Fibroblast of upper back skin (primary cell): ENCODE results near the gene ZFAND6.
A peak's percentile ranks its signal among the peaks of the same experiment; 100 is the strongest.

Experiments used
- DNase-seq: peaks from one replicate; pipeline ENCODE4 v3.0.0-alpha.2; 2013

Gene ZFAND6

DNA sequence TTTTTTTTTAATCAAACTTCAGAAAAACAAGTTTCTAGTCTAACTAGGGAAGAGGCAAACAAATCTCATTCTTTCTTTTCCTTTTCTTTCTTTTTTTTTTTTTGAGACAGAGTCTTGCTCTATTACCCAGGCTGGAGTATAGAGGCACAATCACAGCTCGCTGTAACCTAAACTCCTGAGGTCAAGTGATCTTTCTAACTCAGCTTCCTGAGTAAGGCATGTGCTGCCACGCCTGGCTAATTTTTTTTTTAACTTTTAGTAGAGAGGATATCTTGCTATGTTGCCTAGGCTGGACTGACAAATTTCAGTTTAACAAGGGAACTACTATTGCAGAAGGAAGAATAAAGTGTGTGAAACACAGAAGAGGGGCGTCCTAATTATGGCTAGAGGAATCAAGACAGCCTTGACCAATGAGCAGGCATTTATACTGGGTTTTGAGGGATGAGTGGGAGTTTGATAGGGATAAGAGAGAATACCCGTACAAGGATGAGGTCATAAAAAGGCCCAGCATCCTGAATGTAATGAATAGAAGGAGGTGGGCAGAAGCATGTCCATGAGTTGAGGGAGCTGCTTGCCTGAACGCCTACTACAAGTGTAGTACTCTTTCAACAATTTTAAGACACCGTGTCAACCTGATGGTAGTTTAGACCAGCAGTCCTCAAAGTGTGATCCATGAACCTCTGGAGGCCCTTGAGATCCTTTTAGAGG lies 6.7 kb upstream of the ZFAND6 start:
- DNase-seq: no peak

DNA sequence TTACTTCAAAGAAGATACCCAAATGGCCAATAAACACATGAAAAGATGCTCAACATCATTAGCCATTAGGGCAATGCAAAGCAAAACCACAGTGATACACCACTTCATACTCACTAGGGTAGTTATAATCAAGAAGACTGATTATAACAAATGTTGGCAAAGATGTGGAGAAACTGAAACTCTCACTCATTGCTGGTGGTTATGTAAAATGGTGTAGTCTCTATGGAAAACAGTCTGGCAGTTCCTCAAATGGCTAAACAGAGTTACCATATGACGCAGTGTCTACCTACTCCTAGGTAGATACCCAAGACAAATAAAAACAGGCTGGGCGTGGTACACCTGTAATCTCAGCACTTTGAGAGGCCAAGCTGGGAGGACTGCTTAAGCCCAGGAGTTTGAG lies 3.5 kb upstream of the ZFAND6 start:
- DNase-seq: no peak

GRCh38 chr15:80058044-80058443 lies 1.4 kb upstream of the ZFAND6 start:
- no peak for DNase-seq

- no peak for DNase-seq
Observed at GRCh38 chr15:80059786-80060355, 395 bp downstream of the ZFAND6 start.

- peak; percentile 28 for DNase-seq
Observed at GRCh38 chr15:80060356-80061006, 1.0 kb downstream of the ZFAND6 start.

GRCh38 chr15:80061582-80061981 lies 2.1 kb downstream of the ZFAND6 start:
- DNase-seq: no peak

DNA sequence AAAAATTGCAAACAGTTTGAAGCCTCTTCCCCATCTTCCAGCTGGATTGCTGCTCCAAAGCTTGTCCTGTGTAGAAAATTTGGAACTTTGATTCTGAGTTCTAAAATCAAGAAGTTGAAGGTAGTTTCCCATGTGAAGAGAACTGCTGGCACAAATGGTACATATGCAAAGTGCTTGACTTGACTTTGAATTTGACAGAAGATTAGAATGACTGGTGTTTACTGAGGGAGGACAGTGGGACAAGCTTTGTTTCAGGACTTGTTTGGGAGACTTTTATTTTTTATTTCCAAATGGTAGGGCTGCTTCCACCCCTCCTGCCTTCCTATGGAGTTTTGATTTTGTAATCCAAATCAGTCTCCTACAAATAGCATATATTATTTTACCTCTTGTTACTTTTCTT lies 7.4 kb downstream of the ZFAND6 start:
- no peak for DNase-seq

DNA sequence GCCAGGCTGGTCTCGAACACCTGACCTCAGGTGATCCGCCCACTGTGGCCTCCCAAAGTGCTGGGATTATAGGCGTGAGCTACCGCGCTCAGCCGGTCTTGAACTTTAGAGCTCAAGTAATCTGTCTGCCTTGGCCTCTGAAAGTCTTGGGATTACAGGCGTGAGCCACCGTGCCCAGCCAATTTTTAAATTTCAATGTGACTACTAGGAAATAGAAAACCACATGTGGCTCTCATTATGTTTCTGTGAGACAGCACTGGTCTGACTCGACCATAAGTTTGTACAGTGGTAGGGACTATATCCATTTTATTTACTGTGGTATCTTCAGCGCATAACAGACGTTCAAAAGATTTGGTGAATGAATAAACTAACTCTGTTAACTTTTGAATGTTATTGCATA lies 9.1 kb downstream of the ZFAND6 start:
- peak; percentile 68 for DNase-seq

DNA sequence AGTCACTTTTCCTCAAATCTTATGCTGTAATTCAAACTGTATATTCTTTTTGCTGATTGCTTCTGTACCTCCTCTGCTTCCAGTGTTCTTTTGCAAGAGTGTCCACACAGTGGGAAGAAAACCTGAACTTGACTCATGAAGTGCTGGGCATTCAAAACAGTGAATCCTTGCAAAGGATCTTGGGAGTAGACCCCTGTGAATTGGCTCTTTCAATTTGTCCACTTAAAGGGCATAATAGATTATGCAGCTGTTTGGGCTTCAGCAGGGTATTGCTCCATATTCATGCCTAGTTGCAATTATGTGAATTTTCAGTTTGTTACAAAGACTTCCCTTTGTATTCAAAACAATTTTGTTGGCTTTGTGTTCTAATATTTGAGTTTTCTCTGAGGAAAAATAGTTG lies 11.4 kb downstream of the ZFAND6 start:
- DNase-seq: peak; percentile 36

- no peak for DNase-seq
Observed at GRCh38 chr15:80071652-80072051, 12.2 kb downstream of the ZFAND6 start.

- peak; percentile 89 for DNase-seq
Observed at GRCh38 chr15:80072285-80072994, 13.0 kb downstream of the ZFAND6 start.

DNA sequence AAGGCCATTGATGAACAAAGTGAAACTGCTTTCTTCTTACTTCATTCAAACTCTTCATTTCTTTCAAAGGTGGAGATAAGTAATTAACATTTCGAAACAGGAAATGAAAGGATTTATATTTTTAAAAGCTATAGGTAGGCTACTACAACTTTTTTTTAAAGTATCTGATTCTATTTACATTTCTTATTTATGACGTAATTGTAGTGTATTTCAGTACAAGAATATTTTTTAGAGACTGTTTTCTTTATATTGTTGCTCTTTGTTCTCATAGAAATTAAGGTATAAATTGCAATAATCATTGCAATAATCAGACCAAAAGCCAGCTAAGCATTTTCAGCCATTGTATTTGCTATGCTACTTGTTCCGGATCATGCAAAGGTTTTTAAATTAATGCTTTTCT lies 13.7 kb downstream of the ZFAND6 start:
- DNase-seq: no peak

DNA sequence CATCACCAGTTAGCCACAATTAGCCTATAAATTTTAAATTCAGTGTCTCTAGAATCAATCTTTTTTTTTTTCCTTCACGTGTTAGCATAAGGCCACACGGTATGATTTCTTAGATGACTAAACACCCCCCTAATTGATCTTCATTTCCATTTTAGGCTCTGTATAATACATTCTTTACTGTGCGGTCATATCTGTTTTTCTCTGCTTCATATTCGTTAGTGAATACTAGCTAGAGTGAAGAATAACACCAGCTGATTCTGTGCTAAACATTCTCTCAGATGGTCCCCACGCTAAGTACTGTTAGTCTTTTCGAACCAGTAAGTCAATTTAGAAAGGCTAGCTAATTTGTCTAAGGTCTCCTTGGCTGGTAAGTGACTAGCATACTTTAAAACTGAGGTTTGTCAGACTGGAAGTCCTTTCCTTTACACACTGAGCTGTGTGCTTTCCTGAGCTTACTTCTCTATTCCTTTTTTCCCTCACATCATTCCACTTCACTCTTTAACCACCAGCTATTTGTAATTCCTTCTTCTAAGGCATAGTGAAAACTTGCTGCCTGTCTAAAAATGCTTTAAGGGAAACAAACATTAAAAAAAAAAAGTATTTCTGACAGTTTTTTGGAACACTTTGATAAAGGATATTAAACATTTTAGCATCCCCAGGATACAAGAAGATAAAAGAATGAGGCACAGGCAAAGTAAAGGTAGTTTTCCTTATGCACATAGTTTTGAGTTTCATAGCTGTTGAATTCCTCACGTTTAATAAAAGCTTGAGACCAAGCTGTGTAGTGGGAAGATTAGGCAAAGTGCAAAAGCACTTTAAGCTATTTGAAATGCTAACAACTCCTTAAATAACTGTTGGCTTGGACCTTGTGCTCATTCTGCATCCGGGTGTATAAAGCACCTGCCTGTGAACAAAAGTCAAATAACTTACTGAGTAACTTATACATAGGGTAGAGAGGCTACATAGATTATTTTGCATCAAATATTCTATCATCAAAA lies 17.1 kb downstream of the ZFAND6 start:
- DNase-seq: peak; percentile 49

DNA sequence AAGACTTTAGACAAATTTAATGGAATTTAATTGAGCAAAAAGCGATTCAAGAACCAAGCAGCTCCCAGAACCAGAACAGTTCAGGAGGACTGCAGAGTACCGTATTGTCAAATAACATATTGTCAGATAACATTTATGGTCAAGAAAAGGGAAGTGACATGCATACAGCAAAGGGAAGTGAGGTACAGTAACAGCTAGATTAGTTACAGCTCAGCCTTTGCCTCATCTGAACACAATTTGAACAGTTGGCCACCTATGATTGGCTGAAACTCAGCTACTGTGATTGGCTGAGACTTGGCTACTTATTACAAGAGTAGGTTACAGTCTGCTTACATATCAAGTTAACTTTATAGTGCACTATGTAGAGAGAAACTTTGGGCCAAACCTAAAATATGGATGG lies 21.9 kb downstream of the ZFAND6 start:
- DNase-seq: no peak

GRCh38 chr15:80087104-80087503 lies 27.6 kb downstream of the ZFAND6 start:
- no peak for DNase-seq

- no peak for DNase-seq
Observed at GRCh38 chr15:80090041-80090440, 30.6 kb downstream of the ZFAND6 start.

GRCh38 chr15:80090879-80091503 lies 31.5 kb downstream of the ZFAND6 start:
- DNase-seq: no peak

DNA sequence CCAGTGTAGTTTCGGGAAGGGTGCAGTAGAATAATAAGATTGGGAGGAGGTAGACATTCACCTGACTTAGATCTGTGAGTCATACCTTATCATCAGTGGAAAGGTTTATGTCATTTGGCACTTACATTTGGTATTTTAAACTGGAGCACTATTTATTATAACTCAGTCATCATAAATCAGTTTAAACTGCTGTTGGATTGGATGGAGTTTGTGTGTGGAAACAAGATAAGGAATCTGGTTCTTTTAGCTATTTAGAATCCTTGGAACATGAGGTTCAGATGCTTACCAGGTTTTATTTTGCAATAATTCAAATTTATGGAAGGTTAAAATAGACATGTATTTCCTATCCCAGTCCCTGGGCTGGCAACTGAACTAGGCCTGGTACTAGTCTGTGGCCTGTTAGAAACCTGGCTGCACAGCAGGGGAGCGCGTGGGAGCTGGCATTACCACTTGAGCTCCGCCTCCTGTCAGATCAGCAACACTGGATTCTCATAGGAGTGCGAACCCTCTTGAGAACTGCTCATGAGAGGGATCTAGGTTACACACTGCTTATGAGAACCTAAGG lies 34.5 kb downstream of the ZFAND6 start:
- DNase-seq: no peak

DNA sequence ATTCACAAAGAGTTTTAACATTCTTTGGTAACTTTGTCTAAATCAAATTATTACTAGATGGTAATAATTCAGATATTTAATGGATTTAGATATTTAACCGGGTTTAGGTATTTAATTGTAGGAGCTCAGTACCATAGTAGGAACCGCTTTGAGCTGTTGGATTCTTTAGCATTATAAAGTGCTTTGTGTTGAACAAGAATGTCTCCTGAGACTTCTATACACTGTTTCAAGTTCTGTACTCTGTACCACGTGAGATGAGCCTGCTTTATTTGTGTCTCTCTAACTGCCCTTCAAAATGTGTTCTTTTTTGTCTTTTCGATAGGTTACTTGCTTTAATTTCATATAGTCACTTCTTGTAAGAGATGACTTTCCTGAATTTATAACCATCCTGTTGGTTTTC lies 36.0 kb downstream of the ZFAND6 start:
- DNase-seq: no peak

DNA sequence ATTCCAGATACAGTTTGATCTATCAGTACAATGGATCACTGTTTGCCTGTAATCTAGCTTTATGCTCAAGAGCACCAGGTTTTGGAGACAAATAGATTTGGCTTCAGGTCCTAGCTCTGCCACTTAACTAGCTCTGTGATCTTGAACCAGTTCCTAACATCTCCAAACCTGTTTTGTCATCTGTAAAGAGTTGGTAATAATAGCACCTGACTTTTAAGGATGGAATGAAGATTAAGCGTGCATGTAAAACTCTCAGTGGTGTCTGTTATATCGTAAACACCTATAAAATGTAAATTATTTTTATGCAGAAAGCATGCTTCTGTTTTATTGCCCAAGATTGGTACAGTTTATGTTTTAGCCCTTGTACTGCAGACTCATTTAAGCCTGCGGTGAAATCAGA lies 36.5 kb downstream of the ZFAND6 start:
- no peak for DNase-seq

- no peak for DNase-seq
Observed at GRCh38 chr15:80098341-80098740, 38.9 kb downstream of the ZFAND6 start.

GRCh38 chr15:80099241-80099640 lies 39.8 kb downstream of the ZFAND6 start:
- no peak for DNase-seq
